ENCODE results near the gene VILL.
"Not testable (repeated sequence)": the region's sequence is repeated elsewhere in the genome, so short reads cannot be mapped to it uniquely, and the experiment has no call there.

Gene VILL

GRCh38 chr3:37987315-37987697 lies 3.3 kb upstream of the VILL start:
- no peak for FAIRE-seq

GRCh38 chr3:37987751-37988179 lies 2.8 kb upstream of the VILL start:
- no peak for FAIRE-seq

- FAIRE-seq: not testable (repeated sequence)
Measured at GRCh38 chr3:37988376-37988775, 2.2 kb upstream of the VILL start.

- no peak for FAIRE-seq
Measured at GRCh38 chr3:37988931-37989525, 1.6 kb upstream of the VILL start.

GRCh38 chr3:37989821-37990480 lies 635 bp upstream of the VILL start:
- no peak for FAIRE-seq

- FAIRE-seq: no peak
Measured at GRCh38 chr3:37991109-37991508, 523 bp downstream of the VILL start.

- no peak for FAIRE-seq
Measured at GRCh38 chr3:37991823-37992222, 1.2 kb downstream of the VILL start.

- FAIRE-seq: no peak
Measured at GRCh38 chr3:37992271-37993066, 1.9 kb downstream of the VILL start.

- no peak for FAIRE-seq
Measured at GRCh38 chr3:37993067-37993455, 2.5 kb downstream of the VILL start.

- no peak for FAIRE-seq
Measured at GRCh38 chr3:37993460-37993819, 2.9 kb downstream of the VILL start.

GRCh38 chr3:37993820-37994638 lies 3.4 kb downstream of the VILL start:
- no peak for FAIRE-seq

GRCh38 chr3:37994639-37994972 lies 4.0 kb downstream of the VILL start:
- FAIRE-seq: no peak

GRCh38 chr3:37995652-37996641 lies 5.4 kb downstream of the VILL start:
- no peak for FAIRE-seq

GRCh38 chr3:37996785-37997301 lies 6.3 kb downstream of the VILL start:
- no peak for FAIRE-seq

GRCh38 chr3:37997342-37997741 lies 6.8 kb downstream of the VILL start:
- FAIRE-seq: no peak

GRCh38 chr3:37997791-37998370 lies 7.3 kb downstream of the VILL start:
- no peak for FAIRE-seq

- no peak for FAIRE-seq
Measured at GRCh38 chr3:37999836-38000235, 9.2 kb downstream of the VILL start.

- no peak for FAIRE-seq
Measured at GRCh38 chr3:38000242-38000916, 9.8 kb downstream of the VILL start.

GRCh38 chr3:38000965-38001455 lies 10.4 kb downstream of the VILL start:
- no peak for FAIRE-seq

GRCh38 chr3:38001456-38002081 lies 11.0 kb downstream of the VILL start:
- FAIRE-seq: no peak
